Measurements from ENCODE around the gene DDIT3.

GRCh38 chr12:57554897-57555296 lies 34.6 kb upstream of the DDIT3 start:
- TF ChIP-seq CTCF (conservative IDR thresholded peaks at IDR 0.05 in 1 of 2, IDR thresholded peaks at IDR 0.05 in 1 of 2; ENCODE audit: low read depth in 1 of 2, low read length in 2 of 2) (no peak), EZH2 (IDR thresholded peaks at IDR 0.05; ENCODE audit: low read length, missing control alignments) (no peak)
